PC-9 (cell line): ENCODE results near the gene COL4A2.

ENCODE experiments used
- EZH2 ChIP-seq: fragments of 200-600 bp; sonication (generic); IDR thresholded peaks from 2 replicates; pipeline ENCODE4 v1.8.0; 2017; ENCODE audit warnings: antibody characterized with exemption, low read depth
- TF ChIP-seq, protein P1 (sequence below): fragments of 200-600 bp; sonication (generic); conservative IDR thresholded peaks from 2 replicates; pipeline ENCODE4 v1.6.1; 2017; ENCODE audit warnings: mixed run types, antibody characterized with exemption, mild to moderate bottlenecking, moderate library complexity

DNA sequence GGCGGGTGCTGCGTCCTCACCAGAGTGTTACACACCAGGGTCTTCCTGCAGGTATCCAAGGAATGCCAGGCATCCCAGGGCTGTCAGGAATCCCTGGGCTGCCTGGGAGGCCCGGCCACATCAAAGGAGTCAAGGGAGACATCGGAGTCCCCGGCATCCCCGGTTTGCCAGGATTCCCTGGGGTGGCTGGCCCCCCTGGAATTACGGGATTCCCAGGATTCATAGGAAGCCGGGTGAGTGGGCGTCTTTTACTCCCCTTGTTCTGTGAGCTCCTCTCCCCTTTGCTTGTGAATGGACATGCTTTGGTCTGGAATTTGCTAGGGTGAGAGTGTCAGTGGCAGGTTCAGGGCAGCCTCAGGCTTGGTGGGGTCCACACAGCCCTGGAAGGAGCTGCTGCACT, 178.5 kb downstream of the COL4A2 start:
- no peak for TF ChIP-seq EZH2
- TF ChIP-seq, protein P1, sequence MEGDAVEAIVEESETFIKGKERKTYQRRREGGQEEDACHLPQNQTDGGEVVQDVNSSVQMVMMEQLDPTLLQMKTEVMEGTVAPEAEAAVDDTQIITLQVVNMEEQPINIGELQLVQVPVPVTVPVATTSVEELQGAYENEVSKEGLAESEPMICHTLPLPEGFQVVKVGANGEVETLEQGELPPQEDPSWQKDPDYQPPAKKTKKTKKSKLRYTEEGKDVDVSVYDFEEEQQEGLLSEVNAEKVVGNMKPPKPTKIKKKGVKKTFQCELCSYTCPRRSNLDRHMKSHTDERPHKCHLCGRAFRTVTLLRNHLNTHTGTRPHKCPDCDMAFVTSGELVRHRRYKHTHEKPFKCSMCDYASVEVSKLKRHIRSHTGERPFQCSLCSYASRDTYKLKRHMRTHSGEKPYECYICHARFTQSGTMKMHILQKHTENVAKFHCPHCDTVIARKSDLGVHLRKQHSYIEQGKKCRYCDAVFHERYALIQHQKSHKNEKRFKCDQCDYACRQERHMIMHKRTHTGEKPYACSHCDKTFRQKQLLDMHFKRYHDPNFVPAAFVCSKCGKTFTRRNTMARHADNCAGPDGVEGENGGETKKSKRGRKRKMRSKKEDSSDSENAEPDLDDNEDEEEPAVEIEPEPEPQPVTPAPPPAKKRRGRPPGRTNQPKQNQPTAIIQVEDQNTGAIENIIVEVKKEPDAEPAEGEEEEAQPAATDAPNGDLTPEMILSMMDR, result no peak
